ENCODE data around the gene DLGAP1. TPM values are rescaled to one million over a fixed set of nuclear protein-coding genes. Genes with fewer than 3 reads are reported as not detected.

DLGAP1 gene
- total and polyA plus RNA-seq, 2 of the 8 experiments (the other 6 are each of a cell fraction or from before 2014, with no cell fraction given), result 11.8 to 16.9 TPM

DNA sequence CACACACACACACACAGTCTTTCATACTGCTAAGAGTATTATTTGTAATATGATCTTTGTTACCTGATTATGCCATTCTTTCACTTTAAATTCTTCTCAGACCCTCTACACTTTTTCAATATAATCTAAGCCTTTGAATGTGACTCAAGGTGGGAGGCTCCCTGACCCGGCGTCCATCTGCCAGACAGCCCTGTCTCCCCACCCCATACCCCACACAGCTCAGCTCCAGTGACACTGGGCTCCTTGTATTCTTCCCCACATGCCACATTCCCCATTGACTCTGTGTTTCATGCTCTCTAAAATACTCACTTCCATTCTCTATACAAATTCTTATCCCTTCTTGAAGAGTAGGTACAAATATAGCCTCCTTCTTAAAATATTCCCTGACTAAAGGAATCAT is 563.0 kb downstream of the DLGAP1 start:
- H4K8ac ChIP-seq (ENCODE audit: extremely low read depth, insufficient read depth, low read length), result no peak overlapping the region
- POLR2A ChIA-PET (ENCODE audit: partially characterized antibody), result no interaction called here

More for the DNA sequence above, 563.0 kb downstream of the DLGAP1 start:
- H2BK20ac ChIP-seq (ENCODE audit: low read length), result no peak overlapping the region
- no peaks in the 10 kb centered on the region for H3K9me3 ChIP-seq (ENCODE audit: insufficient read depth in 2 of 2, low read depth in 1 of 2, low read length in 1 of 2)
- H4K20me1 ChIP-seq (replicated peaks in 1 of 2; ENCODE audit: control insufficient read depth in 1 of 2, insufficient read depth in 2 of 2, low read length in 2 of 2), result no peaks in the 10 kb centered on the region
- WGBS, 2 experiments (ENCODE audit: extremely low coverage in 1 of 2, insufficient coverage in 1 of 2, insufficient read length in 1 of 2, insufficient replicate concordance in 2 of 2, low coverage in 1 of 2, low lambda C conversion rate in 2 of 2, missing lambda C conversion rate in 1 of 2), result 91% methylated on average over 2 of the region's 2 CpGs; no CpG with 5 or more reads in 1 of the 2 experiments
- no peaks in the 10 kb centered on the region for H3K79me2 ChIP-seq (ENCODE audit: control insufficient read depth in 1 of 2, insufficient read depth in 2 of 2, low read length in 2 of 2)
- H3K23ac ChIP-seq (ENCODE audit: insufficient read length), result no peak overlapping the region
- no peaks in the 10 kb centered on the region for H3K27me3 ChIP-seq (replicated peaks in 1 of 4; ENCODE audit: control insufficient read depth in 3 of 4, extremely low read depth in 1 of 4, insufficient read depth in 3 of 4, low read length in 3 of 4)
- no peak overlapping the region for H2BK15ac ChIP-seq (ENCODE audit: low read length)
- CTCF ChIA-PET (ENCODE audit: partially characterized antibody), result interaction anchor here (0.7 to 1.5 kb wide), 4 partner anchors 10 to 134 kb away, joined by 3 to 4 read pairs (median 4); no protein-coding TSS in a partner anchor
- no peak overlapping the region for H2AK5ac ChIP-seq (ENCODE audit: low read depth, low read length)
- no peak overlapping the region for H3K18ac ChIP-seq (ENCODE audit: extremely low read depth, low read length)
- H3K23me2 ChIP-seq (ENCODE audit: low read depth, low read length), result no peaks in the 10 kb centered on the region
- no peak overlapping the region for H3K14ac ChIP-seq (ENCODE audit: insufficient read length)
- no peak overlapping the region for H4K91ac ChIP-seq (replicated peaks; ENCODE audit: insufficient read length, low read length)
- no peak overlapping the region for H2BK5ac ChIP-seq (ENCODE audit: low read depth, low read length)
- no peak overlapping the region for H2BK12ac ChIP-seq (ENCODE audit: low read depth, low read length)
- no peaks in the 10 kb centered on the region for H3K79me1 ChIP-seq (ENCODE audit: low read depth, low read length)
- H3K56ac ChIP-seq (replicated peaks; ENCODE audit: insufficient read length, low read depth, low read length), result no peak overlapping the region
- H3K4ac ChIP-seq (replicated peaks; ENCODE audit: insufficient read length, low read depth, low read length), result no peak overlapping the region
- no peak overlapping the region for H2BK120ac ChIP-seq (replicated peaks; ENCODE audit: low read depth, low read length)
- H4K5ac ChIP-seq (ENCODE audit: insufficient read length, low read depth, low read length), result no peak overlapping the region
- H3K4me3 ChIP-seq (ENCODE audit: extremely low read depth in 1 of 4, insufficient read depth in 2 of 4, low read depth in 3 of 4, low read length in 4 of 4), result no peak overlapping the region
- no peaks in the 10 kb centered on the region for H3K36me3 ChIP-seq (ENCODE audit: control insufficient read depth in 2 of 4, insufficient read depth in 4 of 4, low read length in 3 of 4)
- TF ChIP-seq RBBP5 (IDR thresholded peaks at IDR 0.05; ENCODE audit: borderline replicate concordance, low read depth, low read length) (no peak), TAF1 (IDR thresholded peaks at IDR 0.05; ENCODE audit: low read depth, low read length) (no peak), FOSL1 (IDR thresholded peaks at IDR 0.05; ENCODE audit: insufficient read depth, low read depth, low read length) (no peak), NRF1 (IDR thresholded peaks at IDR 0.05; ENCODE audit: low read depth, low read length) (no peak), SIRT6 (IDR thresholded peaks at IDR 0.05; ENCODE audit: low read length) (no peak)
- TF ChIP-seq, protein P1, sequence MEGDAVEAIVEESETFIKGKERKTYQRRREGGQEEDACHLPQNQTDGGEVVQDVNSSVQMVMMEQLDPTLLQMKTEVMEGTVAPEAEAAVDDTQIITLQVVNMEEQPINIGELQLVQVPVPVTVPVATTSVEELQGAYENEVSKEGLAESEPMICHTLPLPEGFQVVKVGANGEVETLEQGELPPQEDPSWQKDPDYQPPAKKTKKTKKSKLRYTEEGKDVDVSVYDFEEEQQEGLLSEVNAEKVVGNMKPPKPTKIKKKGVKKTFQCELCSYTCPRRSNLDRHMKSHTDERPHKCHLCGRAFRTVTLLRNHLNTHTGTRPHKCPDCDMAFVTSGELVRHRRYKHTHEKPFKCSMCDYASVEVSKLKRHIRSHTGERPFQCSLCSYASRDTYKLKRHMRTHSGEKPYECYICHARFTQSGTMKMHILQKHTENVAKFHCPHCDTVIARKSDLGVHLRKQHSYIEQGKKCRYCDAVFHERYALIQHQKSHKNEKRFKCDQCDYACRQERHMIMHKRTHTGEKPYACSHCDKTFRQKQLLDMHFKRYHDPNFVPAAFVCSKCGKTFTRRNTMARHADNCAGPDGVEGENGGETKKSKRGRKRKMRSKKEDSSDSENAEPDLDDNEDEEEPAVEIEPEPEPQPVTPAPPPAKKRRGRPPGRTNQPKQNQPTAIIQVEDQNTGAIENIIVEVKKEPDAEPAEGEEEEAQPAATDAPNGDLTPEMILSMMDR (IDR thresholded peaks at IDR 0.05; ENCODE audit: control extremely low read depth in 1 of 3, insufficient read depth in 1 of 3, low read depth in 1 of 3, low read length in 3 of 3), result no peak
- H3K27ac ChIP-seq (ENCODE audit: low read depth, low read length), result no peak overlapping the region
- no peak for DNase-seq (ENCODE audit: low read depth in 1 of 2, low spot score in 2 of 2)
- H3K4me1 ChIP-seq (replicated peaks in 1 of 4; ENCODE audit: control insufficient read depth in 3 of 4, insufficient read depth in 4 of 4, low read length in 3 of 4), result no peaks in the 10 kb centered on the region
- no peak overlapping the region for H3K9ac ChIP-seq (replicated peaks in 1 of 4; ENCODE audit: extremely low read depth in 1 of 4, low read depth in 3 of 4, low read length in 3 of 4)
- no peak overlapping the region for H3K4me2 ChIP-seq (ENCODE audit: insufficient read depth in 1 of 2, low read depth in 2 of 2, low read length in 2 of 2)
- no peak for FAIRE-seq
- H2AFZ ChIP-seq (ENCODE audit: low read length), result no peak overlapping the region
